BE2C (cell line): ENCODE data around the gene TRIM68.

Source experiments
- DNase-seq: peaks from one replicate; pipeline ENCODE4 v3.0.0-alpha.2; 2020
- H3K27me3 ChIP-seq: fragments of 250-450 bp; sonication (Bioruptor Pico); 2 replicates; pipeline ENCODE4 v1.5.1; 2020; ENCODE audit warnings: mild to moderate bottlenecking
- H3K36me3 ChIP-seq: fragments of 250-450 bp; sonication (Bioruptor Pico); 2 replicates; pipeline ENCODE4 v1.5.1; 2020; ENCODE audit warnings: mild to moderate bottlenecking
- H3K4me1 ChIP-seq: fragments of 250-450 bp; sonication (Bioruptor Pico); 2 replicates; pipeline ENCODE4 v1.5.1; 2020
- H3K4me3 ChIP-seq: 2 replicates; pipeline ENCODE4 v1.5.1; 2011; ENCODE audit warnings: low read depth, low read length
- H3K9me3 ChIP-seq: fragments of 250-450 bp; sonication (Bioruptor Pico); 2 replicates; pipeline ENCODE4 v1.5.1; 2020
- CTCF ChIP-seq: IDR thresholded peaks from 2 replicates; pipeline ENCODE4 v1.5.1; 2012; ENCODE audit warnings: mild to moderate bottlenecking, low read depth, low read length

TRIM68 gene

GRCh38 chr11:4611986-4612385 lies 4.0 kb upstream of the TRIM68 start:
- Histone ChIP-seq H3K9me3 (no peaks in the 10 kb centered on the region), H3K4me1 (no peaks in the 10 kb centered on the region), H3K27me3 (no peaks in the 10 kb centered on the region), H3K4me3 (no peak overlapping the region), H3K36me3 (no peaks in the 10 kb centered on the region)
- TF ChIP-seq CTCF = no peak
- no peak for DNase-seq

GRCh38 chr11:4610258-4610935 lies 2.4 kb upstream of the TRIM68 start:
- Histone ChIP-seq H3K9me3 (no peaks in the 10 kb centered on the region), H3K36me3 (no peaks in the 10 kb centered on the region), H3K4me1 (no peaks in the 10 kb centered on the region), H3K4me3 (no peak overlapping the region), H3K27me3 (no peaks in the 10 kb centered on the region)
- DNase-seq = no peak
- TF ChIP-seq CTCF = no peak

- Histone ChIP-seq H3K9me3 (no peaks in the 10 kb centered on the region), H3K4me3 (peak overlapping the region; percentile 61), H3K36me3 (no peaks in the 10 kb centered on the region), H3K4me1 (no peaks in the 10 kb centered on the region), H3K27me3 (no peaks in the 10 kb centered on the region)
- no peak for DNase-seq
- no peak for TF ChIP-seq CTCF
These were observed 935 bp downstream of the TRIM68 start for GRCh38 chr11:4607096-4607495.

GRCh38 chr11:4606231-4607015 lies 1.6 kb downstream of the TRIM68 start:
- H3K4me3 ChIP-seq = no peak overlapping the region
- DNase-seq = no peak

GRCh38 chr11:4605057-4605456 lies 3.0 kb downstream of the TRIM68 start:
- TF ChIP-seq CTCF = no peak
- no peak for DNase-seq
- H3K36me3 ChIP-seq = no peaks in the 10 kb centered on the region

More at GRCh38 chr11:4606231-4607015, 1.6 kb downstream of the TRIM68 start:
- H3K36me3 ChIP-seq = no peaks in the 10 kb centered on the region
- no peaks in the 10 kb centered on the region for H3K4me1 ChIP-seq
- no peaks in the 10 kb centered on the region for H3K9me3 ChIP-seq
- no peaks in the 10 kb centered on the region for H3K27me3 ChIP-seq
- no peak for TF ChIP-seq CTCF

GRCh38 chr11:4593739-4594138 lies 14.3 kb downstream of the TRIM68 start, which contains the start of gene OR52I1:
Gene OR52I1, plus strand, starts transcription at chr11:4594039. Its CDS starts 0 bp downstream, at chr11:4594039.
- no peaks in the 10 kb centered on the region for H3K9me3 ChIP-seq
- H3K4me1 ChIP-seq = no peaks in the 10 kb centered on the region
- H3K36me3 ChIP-seq = no peaks in the 10 kb centered on the region
- DNase-seq = no peak
- no peak within 1 kb of the TSS for H3K4me3 ChIP-seq
- H3K27me3 ChIP-seq = no peaks in the 10 kb centered on the region
- TF ChIP-seq CTCF = no peak

More at GRCh38 chr11:4605057-4605456, 3.0 kb downstream of the TRIM68 start:
- no peaks in the 10 kb centered on the region for H3K27me3 ChIP-seq
- no peaks in the 10 kb centered on the region for H3K4me1 ChIP-seq
- no peaks in the 10 kb centered on the region for H3K9me3 ChIP-seq
- no peak overlapping the region for H3K4me3 ChIP-seq
